ENCODE measurements around the gene TMEM212.

- TF ChIP-seq CTCF (IDR thresholded peaks at IDR 0.05) = no peak
- TF ChIP-seq POLR2A (IDR thresholded peaks at IDR 0.05) = no peak
Measured at GRCh38 chr3:171879472-171879871, 36.3 kb downstream of the TMEM212 start.
